ENCODE results near the gene AIMP1. TPM values are rescaled to one million over a fixed set of nuclear protein-coding genes. Genes with fewer than 3 reads are reported as not detected.

Gene AIMP1
- 24.4 TPM for total RNA-seq

DNA sequence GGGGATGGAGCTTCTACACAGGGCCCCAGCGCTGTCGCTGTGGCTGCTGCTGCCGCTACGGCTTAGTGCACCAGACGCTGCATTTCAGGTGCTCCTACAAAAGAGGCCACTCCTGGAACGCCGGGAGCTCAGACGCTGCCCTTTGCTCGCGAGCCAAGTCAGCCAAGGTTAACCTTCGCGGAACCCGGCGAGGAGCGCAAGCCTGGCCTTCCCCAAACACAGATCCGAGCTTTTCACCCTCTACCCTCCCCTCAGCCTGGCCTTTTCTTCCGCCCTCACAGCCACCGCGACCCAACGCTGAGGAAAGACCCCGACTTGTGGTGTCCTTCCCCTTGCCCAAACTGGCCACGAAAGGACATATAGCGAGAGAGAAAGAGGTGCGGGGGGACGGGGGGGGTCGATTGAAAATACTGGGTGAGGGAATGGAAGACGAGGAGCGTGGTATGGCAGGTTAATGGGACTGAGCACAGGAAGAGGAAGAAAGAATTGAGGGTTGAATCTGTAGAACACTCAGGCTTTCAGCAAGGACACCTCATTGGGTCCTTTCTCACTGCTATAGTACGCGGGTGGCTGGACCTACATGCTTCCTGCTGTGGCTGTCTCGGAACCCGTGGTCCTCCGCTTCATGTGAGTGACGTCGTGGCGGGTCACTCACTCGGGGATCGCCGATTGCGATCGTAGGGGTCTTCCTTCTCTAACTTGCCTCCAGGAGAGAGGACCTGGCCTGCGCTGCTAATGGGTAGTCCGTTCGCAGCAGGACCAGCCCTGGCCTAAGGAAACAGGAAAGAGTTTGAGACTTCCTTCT lies at the start of gene AIMP1, which contains the start of gene TBCK:
TSS of gene AIMP1 (plus strand) at position 583 of the 805 bp plus-strand sequence. CDS start 8,460 bp downstream, outside the sequence.
TSS of gene TBCK (minus strand) at position 242 of the 805 bp plus-strand sequence. CDS start 7,249 bp downstream, outside the sequence.
- DNase-seq = peak; percentile 98

DNA sequence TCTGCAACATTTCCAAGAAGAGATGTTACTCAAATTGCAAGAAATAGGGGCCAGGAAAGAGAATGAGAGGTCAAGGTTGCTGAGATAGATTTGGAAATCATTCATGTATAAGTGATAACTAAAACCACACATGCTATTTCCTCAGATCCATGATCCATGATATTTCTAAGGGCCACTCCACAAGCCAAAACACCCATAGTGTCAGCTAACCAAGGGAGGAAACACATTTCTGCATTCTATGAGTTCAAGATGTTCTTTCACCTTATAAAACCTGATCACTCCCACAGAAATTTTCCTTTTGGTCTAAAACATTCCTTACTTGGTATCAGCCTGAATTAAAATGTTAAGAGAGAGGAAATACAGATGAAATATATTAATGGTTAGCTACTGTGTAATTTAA lies 47.6 kb upstream of the AIMP1 start:
- DNase-seq = no peak

DNA sequence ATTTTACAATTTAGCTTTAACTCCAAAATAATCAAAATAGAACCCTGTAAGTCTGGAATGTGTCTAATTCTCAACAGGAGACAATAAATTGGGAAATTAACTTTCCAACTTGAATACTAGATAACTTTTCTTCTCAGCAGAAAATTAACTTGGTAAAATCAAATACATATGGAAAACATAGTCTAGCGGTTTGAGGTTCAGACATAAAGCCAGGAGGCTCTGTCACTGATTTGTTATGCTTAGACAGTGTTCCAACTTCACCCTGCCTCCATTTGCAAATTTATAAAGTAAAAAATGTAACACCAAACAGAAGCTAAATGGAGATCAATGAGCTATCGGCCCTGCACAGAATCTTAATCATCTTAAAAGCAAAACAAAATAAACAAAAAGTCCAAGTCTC lies 46.6 kb upstream of the AIMP1 start:
- peak; percentile 30 for DNase-seq

DNA sequence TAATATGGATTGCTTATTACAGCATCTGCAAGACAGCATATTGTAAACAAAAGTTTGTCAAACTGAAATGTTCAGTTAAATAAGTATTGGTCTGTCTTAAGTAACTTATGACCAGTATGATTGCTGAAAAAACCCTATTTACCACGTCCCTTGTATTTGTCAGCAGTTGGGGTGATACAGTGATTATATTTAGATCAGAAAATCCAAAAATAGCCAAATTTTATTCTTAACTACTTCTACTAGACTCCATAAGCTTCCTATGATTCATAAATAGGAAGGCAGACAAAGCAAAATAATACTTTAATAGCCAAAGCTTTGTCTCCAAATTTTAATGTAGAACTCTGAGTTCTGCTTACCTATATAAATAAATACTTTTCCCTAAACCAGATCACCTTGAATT lies 45.6 kb upstream of the AIMP1 start:
- DNase-seq = no peak

DNA sequence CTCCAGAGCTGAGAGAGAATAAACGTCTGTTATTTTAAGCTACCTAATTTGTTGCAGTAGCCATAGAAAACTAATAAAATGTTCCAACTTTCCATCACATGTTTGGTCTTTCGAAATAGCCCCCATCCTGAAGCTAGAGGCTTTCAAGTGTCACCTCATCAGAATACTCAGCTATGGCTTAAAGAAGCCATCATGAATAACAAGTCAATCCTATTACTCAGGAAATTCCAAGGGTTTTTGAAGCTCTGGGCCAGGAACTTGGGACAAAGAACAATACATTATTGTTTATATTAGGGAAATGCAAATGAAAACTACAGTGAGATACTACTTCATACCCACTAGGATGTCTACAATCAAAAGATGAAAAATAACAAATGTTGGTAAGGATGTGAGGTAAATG lies 42.5 kb upstream of the AIMP1 start:
- no peak for DNase-seq

DNA sequence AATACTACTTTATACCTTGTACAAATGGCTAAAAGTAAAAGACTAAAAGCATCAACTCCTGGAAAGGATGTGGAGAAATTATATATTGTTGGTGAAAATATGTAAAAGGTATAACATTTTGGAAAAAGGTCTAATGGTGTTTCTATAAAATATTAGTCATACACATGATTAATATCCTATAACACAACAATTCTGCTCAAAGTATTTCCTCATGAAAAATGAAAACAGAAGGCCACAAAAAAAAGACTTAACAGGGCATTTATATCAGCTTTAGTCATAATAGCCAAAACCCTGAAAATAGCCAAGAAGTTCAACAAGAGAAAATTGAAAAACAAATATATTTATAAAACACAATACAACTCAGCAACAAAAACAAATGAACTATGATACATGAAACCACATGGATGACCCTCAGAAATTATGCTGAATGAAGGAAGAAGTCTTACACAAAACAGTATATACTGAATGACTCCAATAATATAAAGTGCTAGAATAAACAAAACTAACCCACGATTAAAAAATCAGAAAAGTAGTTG lies 39.1 kb upstream of the AIMP1 start:
- DNase-seq = no peak

DNA sequence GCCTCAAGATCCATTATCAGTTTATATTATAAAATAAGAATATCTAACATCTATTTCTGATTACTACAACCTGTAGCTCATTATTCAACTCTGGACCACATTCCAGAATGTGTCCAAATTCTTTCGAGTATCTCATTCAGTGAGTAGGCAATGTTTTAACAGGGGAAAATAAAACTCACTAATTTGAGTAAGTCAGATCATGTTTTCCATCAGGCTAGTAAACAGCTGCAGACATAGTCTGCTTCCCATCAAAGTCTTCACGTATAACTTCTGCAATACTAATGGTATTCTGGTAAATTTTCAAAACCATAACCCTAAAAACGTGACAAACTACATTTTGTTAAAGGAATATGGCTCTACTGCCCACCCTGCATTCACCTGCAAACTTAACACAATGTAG lies 32.1 kb upstream of the AIMP1 start:
- DNase-seq = no peak

DNA sequence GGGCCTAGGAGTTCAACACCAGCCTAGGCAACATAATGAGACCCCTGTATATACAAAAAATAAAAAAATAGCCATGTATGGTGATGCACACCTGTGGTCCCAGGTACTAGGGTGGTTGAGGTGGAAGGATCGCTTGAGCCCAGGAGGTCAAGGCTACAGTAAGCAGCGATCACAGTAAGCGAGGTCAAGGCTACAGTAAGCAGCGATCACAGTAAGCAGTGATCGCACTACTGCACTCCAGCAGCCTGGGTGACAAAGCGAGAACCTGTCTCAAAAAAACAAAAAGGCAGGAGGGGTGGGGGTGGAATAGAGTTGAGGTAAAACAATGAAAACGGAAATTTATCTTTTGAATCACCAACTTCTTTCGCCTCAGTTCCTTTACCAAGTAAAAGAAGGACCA lies 29.7 kb upstream of the AIMP1 start:
- no peak for DNase-seq

DNA sequence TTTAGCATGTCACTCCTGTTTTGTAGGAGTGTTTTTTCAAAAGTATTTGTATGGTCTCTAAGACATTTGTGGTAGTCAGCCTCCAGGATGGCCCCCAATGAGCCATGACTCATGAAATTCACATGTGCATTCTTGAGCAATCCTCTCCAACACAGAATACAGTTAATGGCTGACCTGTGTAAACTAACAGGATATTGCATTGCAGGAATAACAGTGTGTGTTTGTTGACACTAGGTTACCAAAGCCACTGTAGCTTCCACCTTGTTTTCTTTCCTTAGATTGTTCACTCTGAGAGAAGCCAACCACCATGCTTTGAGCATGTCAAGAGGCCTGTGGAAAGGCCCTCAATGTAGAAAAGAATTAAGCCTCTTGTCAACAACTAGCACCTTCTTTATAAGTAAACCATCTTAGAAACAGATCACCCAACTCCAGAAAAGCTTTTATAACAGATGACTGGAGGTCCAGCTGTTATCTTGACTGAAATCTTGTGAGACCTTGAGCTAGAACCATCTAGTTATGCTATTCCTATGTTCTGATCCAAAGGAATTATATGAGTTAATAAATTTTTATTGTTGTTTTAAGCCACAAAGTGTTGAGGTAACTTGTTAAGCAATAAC lies 28.9 kb upstream of the AIMP1 start:
- no peak for DNase-seq

DNA sequence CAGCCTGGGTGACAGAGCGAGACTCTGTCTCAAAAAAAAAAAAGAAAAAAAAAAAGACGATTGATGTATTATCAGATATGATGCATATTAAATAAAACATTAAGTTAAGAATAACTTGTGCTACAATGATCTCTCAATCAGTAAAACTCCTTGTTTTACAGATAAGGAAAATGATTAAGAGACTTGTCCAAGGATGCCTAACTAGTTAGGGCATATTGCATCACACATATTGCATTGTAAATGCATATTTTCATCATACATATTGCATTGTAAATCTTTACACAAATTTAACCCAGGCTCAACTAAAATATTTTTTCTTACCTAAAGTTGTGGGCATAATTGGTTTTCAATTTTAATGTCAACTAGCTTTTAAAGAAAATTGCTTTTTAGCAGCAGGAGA lies 26.6 kb upstream of the AIMP1 start:
- DNase-seq = no peak

DNA sequence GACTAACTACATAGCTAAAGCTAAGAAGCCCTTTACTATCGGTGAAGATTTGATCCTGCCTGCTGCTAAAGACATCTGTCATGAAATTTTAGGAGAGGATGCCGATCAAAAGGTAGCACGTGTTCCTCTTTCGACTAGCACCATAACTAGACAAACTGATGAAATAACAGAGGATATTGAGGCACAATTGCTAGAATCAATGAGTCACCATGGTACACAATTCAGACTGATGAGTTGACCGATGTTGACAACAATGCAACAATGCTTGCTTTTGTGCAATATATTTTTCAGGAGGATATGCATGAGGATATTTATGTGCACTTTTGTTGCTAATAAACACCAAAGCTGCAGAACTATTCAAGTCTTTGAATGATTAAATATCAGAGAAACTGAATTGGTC lies 24.7 kb upstream of the AIMP1 start:
- no peak for DNase-seq

DNA sequence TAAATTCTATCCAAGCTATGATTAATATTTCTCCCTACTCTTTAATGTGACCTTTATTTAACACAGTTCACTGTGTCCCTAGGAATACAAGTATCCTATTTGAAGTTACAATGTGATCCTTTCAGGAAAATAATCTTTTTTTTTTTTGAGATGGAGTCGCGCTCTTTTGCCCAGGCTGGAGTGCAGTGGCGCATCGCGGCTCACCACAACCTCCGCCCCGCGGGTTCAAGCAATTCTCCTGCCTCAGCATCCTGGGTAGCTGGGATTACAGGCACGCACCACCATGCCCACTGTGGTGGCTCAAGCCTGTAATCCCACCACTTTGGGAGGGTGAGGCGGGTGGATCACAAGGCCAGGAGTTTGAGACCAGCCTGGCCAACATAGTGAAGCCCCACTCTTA lies 22.3 kb upstream of the AIMP1 start:
- no peak for DNase-seq

DNA sequence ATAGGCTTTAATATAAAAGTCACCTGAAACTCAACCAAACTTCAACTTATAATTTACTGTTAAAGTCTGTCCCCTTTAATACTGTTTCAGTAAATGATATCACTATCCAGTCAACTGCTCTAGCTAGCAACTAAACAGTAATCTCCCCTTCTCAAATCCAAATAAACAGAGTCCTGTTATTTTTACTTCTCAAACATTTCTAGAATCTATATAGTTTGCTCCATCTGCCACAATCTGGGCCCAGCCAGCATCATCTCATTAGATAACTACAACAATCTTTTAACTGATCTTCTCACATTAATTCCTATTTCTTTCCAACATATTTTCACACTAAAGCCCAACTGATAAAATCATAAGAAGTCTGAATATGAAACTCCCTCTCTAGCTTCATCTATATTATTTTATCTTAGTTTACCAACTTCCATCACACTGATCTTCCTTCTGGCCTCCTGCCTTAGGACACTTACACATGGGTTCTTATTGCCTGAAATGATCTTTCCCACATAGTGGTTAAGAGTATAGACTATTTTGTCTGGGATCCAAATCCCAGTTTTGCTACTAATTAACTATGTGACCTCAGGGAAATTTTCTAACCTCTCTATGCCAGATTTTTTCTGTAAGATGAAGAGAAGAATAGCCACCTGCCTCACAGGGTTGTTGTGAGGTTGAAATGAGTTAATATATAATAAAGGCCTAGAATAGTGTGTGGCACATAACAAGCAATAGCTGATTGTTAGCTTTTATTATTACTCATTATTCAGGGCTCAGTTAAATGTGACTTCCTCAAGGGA lies 18.9 kb upstream of the AIMP1 start:
- no peak for DNase-seq

DNA sequence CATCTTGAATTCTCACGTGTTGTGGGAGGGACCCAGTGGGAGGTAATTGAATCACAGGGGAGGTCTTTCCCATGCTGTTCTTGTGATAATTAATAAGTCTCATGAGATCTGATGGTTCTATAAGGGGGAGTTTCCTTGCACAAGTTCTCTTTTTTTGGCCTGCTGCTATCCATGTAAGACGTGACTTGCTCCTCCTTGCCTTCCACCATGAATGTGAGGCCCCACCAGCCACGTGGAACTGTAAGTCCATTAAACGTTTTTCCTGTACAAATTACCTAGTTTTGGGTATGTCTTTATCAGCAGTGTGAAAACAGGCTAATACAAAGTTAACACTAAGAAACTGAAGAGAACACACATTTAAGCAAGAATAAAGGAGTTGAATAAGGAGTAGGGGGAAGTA lies 16.4 kb upstream of the AIMP1 start:
- DNase-seq = no peak

DNA sequence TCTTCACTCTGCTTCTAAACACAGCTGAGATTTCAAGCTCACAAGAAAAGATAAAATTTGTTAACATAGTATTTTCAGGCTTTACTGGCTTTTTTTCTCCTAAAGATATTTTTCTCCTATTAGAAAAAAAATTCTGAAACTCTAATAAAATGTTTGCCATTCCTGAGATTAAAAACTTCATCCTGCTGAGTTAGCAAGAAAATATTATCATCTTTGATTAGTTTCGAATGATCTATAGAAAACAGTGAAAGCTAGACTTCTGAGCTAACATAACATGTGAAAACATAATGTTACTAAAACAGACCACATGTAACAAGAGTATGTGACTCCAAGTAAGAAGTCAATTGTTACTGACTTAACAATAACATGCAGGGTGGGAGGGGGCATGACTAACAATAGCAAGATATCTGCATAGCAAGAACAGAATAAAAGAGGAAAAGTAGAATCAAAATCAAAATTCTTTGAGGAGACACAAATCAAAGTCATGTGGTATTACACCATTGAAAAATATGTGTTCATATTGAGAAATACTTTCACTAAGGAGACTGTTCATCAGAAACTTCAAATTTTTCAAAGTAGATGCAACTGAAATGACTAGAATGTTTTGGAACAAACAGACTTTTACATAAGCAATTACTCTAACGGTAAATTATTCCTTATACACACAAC lies 14.8 kb upstream of the AIMP1 start:
- DNase-seq = peak; percentile 14

DNA sequence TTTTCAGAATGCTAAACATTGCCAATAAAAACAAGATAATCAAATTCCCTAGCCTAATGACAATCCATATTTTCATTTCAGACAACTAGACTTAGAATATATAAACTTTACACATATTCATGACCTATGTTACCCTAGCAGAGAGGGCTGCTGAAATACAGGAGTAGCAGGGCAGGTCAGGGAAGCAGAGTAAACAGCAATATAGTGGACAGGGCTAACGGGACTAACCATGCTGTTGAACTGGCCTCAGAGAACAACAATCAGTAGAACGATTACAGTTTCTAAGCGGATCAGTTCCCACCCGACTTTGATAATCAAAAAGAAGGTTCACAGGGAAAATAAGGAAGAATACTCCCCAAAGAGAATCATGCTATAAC lies 14.3 kb upstream of the AIMP1 start:
- no peak for DNase-seq

DNA sequence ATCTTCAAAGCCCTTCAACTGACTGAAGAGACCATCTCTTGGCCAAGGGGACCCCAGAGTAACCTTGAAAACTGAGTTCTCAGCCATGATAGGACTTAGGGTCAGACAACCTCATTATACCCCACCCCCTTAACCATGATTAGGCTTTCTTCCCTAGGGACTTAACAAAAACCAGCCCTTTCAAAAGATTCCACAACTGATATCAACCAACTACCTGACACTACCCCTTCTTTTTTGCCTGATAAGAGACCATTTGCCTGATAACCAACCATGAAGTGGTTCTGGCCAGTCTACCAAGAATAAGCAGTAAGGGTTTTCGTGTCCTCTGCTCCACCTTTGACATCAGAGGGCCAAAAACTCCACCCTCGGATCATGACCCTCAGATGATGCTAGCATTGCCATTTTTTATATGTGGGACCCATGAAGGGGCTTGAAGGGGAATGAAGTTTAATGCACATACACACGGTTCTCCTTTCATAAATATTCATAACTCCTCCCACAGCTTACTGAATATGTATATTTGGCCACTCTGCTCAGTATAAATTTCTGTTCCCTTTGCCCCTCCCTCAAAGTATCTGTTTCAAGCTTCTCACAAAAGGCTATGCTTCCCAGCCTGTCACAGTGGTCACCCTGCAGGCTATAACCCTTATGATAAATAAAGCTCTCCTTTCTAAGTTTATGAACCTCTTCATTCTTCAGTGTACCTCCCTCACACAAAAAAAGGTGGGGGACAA lies 12.6 kb upstream of the AIMP1 start:
- DNase-seq = no peak

DNA sequence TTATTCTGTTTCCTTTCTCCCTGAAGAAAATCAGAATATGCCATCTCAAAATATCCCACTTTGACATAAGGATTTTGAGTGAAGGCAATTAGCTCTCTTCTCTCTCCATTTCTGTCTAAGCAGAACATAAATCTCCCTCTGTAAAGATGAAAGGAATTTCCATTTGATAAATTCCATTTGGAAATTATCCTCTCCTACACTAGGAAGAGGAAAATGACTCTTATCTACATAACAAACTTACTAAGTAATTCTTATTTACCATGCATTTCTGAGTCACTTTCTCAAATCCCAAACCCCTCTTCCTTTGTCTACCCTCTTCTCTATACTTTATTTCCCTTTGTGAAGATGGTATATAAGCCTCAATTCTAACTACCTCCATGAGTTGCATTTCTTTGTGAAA lies 11.7 kb upstream of the AIMP1 start:
- no peak for DNase-seq

DNA sequence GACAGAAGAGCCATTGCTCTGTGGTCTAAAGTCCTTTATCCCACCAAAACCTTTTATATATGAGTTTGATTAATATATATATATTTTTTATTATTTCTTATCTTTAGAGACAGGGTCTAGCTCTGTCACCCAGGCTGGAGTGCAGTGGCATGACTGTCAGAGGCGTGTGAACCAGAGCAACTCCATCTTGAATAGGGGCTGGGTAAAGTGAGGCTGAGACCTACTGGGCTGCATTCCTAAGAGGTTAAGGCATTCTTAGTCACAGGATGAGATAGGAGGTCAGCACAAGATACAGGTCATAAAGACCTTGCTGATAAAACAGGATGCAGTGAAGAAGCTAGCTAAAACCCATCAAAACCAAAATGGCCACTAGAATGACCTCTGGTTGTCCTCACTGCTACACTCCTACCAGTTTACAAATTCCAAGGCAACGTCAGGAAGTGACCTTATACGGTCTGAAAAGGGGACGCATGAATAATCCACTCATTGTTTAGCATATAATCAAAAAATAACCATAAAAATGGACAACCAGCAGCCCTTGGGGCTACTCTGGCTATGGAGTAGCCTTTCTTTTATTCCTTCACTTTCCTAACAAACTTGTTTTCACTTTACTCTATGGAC lies 10.8 kb upstream of the AIMP1 start:
- DNase-seq = no peak

DNA sequence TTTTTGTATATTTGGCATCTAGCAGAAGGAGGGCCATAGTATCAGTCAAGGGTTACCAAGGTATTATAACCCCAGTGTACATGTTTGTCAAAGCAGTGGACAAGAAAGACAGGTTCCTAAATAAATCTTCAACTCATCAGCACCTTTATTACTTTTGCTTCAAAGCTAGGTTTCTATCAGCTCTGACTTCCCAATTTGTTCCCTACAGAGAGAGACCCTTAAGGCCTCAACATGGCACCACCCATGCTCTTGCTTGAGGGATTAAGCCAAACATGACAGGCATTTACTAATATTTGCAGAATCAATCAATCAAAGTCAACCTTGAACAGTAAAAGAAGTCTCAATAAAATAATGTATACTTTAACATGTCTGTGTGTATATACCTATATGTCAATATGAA lies 9.8 kb upstream of the AIMP1 start:
- DNase-seq = no peak

DNA sequence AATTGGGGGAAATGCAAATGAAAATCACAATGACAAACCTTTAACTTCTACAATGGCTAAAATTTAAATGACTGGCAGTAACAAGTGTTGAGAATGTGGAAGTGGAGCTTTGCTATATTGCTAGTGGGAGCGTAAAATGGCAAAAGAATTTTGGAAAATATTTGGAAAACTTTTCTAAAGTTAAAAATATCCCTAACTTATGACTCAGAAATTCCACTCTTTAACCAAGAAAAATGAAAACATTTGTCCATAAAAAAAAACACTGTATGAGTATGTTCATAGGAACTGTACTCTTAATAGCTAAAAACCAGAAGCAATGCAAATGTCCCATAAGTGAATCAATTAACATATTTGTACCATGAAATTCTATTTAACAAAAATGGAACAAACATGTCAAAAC lies 4.0 kb upstream of the AIMP1 start:
- no peak for DNase-seq
